ENCODE results near the gene TSSC4. TPM values are rescaled to one million over a fixed set of nuclear protein-coding genes. Genes with fewer than 3 reads are reported as not detected.
A peak's percentile ranks its signal among the peaks of the same experiment; 100 is the strongest.

Gene TSSC4
- total and polyA plus RNA-seq, 2 of the 13 experiments (the other 11 are each of a cell fraction or from before 2014, with no cell fraction given), result 16.2 to 58.6 TPM

GRCh38 chr11:2409611-2410468 lies 9.3 kb downstream of the TSSC4 start:
- ChIA-PET CTCF (ENCODE audit: low intra/inter-chr PET ratio, low total read pairs) (interaction anchor here (0.7 kb wide), 1 partner anchor 11 kb away, joined by 3 read pairs; no protein-coding TSS in a partner anchor), POLR2A (interaction anchor here (0.9 to 5.7 kb wide), 3 partner anchors 9 to 494 kb away, joined by 3 to 49 read pairs (median 3); partner anchors contain the start of gene TSSC4)
- H3K4me2 ChIP-seq (ENCODE audit: low read depth, low read length), result peak overlapping the region; percentile 84
- H4K20me1 ChIP-seq (ENCODE audit: insufficient read depth, low read length), result no peaks in the 10 kb centered on the region
- peak overlapping the region; percentile 49 for H3K9ac ChIP-seq (ENCODE audit: insufficient read depth, low read depth, low read length)
- in situ Hi-C loops (cut with HindIII; ENCODE audit: extremely low pct_ligation_motif_present, low pct_unique_long_range_greater_than_20kb), result no loop called here
- H3K27me3 ChIP-seq (ENCODE audit: control insufficient read depth in 1 of 2, insufficient read depth in 2 of 2, low read length in 2 of 2), result no peaks in the 10 kb centered on the region
- FAIRE-seq (no peak), DNase-seq (ENCODE audit: low spot score) (peak; percentile 65), ATAC-seq (peak; percentile 64)
- no peaks in the 10 kb centered on the region for H3K79me2 ChIP-seq (ENCODE audit: insufficient read depth, low read length)
- WGBS (ENCODE audit: low lambda C conversion rate), result no CpG with 5 or more reads among the region's 42 CpGs
- peak overlapping the region; percentile 43 for H3K27ac ChIP-seq (ENCODE audit: extremely low read length, insufficient read depth, low read length)
- H3K4me1 ChIP-seq (ENCODE audit: insufficient read depth, low read length), result peaks cover 58% of the 10 kb centered on the region
- H3K36me3 ChIP-seq (replicated peaks in 1 of 2; ENCODE audit: control insufficient read depth in 1 of 2, insufficient read depth in 2 of 2, low read length in 2 of 2), result no peaks in the 10 kb centered on the region
- H3K4me3 ChIP-seq (replicated peaks in 1 of 3; ENCODE audit: insufficient read depth in 1 of 3, low read depth in 2 of 3, low read length in 3 of 3), result peak overlapping the region; percentile 32 to 66 (median 46)
- no peaks in the 10 kb centered on the region for H3K9me3 ChIP-seq (ENCODE audit: low read length)
- H2AFZ ChIP-seq (ENCODE audit: low read length), result no peak overlapping the region
- intact Hi-C loops (cut with micrococcal nuclease; ENCODE audit: unreplicated experiment), result no loop called here
- BruUV-seq (replicated peaks), result no TSS peak
- TF ChIP-seq TAF1 (CRISPR knock-in tag; IDR thresholded peaks at IDR 0.05) (no peak), ZMAT3 (CRISPR knock-in tag; conservative IDR thresholded peaks at IDR 0.05) (peak; percentile 88; the same call in 1 of the 2 replicates), EHMT2 (IDR thresholded peaks at IDR 0.05; ENCODE audit: borderline replicate concordance, low read depth, low read length) (no peak), RBM22 (optimal IDR thresholded peaks at IDR 0.05; ENCODE audit: low read length) (no peak), CCAR2 (optimal IDR thresholded peaks at IDR 0.05; ENCODE audit: low read depth, low read length) (no peak), ZNF124 (CRISPR knock-in tag; IDR thresholded peaks at IDR 0.05) (no peak), RARA (CRISPR knock-in tag; IDR thresholded peaks at IDR 0.05) (peak; percentile 92), ZNF777 (CRISPR knock-in tag; IDR thresholded peaks at IDR 0.05) (peak; percentile 63; the same call in 1 of the 2 replicates), ZNF260 (CRISPR knock-in tag; IDR thresholded peaks at IDR 0.05; ENCODE audit: borderline replicate concordance, low read depth) (no peak), HMG20A (CRISPR knock-in tag; IDR thresholded peaks at IDR 0.05; ENCODE audit: borderline replicate concordance) (peak; percentile 71; the same call in 1 of the 2 replicates), ZNF143 (CRISPR knock-in tag; IDR thresholded peaks at IDR 0.05) (peak; percentile 59; the same call in 1 of the 2 replicates), ZNF883 (CRISPR knock-in tag; IDR thresholded peaks at IDR 0.05; ENCODE audit: not compliant biosample characterization) (no peak), IKZF5 (CRISPR knock-in tag; IDR thresholded peaks at IDR 0.05) (peak; percentile 74), KAT8 (CRISPR knock-in tag; IDR thresholded peaks at IDR 0.05) (peak; percentile 47; the same call in 1 of the 2 replicates), ZNF263 (CRISPR knock-in tag; IDR thresholded peaks at IDR 0.05) (peak; percentile 92), ZSCAN31 (CRISPR knock-in tag; IDR thresholded peaks at IDR 0.05; ENCODE audit: low read depth) (peak; percentile 29; the same call in 1 of the 2 replicates), ZNF562 (CRISPR knock-in tag; IDR thresholded peaks at IDR 0.05; ENCODE audit: borderline replicate concordance) (no peak), NFKBIZ (CRISPR knock-in tag; IDR thresholded peaks at IDR 0.05) (no peak), RFX3 (CRISPR knock-in tag; IDR thresholded peaks at IDR 0.05) (no peak)
- TF ChIP-seq, protein P1, sequence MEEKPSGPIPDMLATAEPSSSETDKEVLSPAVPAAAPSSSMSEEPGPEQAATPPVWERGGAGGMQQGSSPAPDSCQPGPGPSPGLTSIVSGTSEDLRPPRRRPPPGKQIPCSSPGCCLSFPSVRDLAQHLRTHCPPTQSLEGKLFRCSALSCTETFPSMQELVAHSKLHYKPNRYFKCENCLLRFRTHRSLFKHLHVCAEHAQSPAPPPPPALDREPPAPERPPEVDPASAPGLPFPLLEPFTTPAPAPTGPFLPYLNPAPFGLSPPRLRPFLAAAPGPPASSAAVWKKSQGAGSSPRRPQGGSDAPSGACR (CRISPR knock-in tag; IDR thresholded peaks at IDR 0.05), result no peak
- TF ChIP-seq, protein P2, sequence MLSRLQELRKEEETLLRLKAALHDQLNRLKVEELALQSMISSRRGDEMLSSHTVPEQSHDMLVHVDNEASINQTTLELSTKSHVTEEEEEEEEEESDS (CRISPR knock-in tag; IDR thresholded peaks at IDR 0.05; ENCODE audit: borderline replicate concordance), result no peak
- TF ChIP-seq, protein P3, sequence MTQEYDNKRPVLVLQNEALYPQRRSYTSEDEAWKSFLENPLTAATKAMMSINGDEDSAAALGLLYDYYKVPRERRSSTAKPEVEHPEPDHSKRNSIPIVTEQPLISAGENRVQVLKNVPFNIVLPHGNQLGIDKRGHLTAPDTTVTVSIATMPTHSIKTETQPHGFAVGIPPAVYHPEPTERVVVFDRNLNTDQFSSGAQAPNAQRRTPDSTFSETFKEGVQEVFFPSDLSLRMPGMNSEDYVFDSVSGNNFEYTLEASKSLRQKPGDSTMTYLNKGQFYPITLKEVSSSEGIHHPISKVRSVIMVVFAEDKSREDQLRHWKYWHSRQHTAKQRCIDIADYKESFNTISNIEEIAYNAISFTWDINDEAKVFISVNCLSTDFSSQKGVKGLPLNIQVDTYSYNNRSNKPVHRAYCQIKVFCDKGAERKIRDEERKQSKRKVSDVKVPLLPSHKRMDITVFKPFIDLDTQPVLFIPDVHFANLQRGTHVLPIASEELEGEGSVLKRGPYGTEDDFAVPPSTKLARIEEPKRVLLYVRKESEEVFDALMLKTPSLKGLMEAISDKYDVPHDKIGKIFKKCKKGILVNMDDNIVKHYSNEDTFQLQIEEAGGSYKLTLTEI (CRISPR knock-in tag; conservative IDR thresholded peaks at IDR 0.05), result no peak

Measured in HepG2 (cell line).